Left forelimb (tissue), 1 donor: ENCODE results near the gene NLRC5.

Experiments
- DNase-seq: peaks from one replicate; pipeline ENCODE4 v3.0.0-alpha.2; 2018; ENCODE audit warnings: low spot score

NLRC5 gene

DNA sequence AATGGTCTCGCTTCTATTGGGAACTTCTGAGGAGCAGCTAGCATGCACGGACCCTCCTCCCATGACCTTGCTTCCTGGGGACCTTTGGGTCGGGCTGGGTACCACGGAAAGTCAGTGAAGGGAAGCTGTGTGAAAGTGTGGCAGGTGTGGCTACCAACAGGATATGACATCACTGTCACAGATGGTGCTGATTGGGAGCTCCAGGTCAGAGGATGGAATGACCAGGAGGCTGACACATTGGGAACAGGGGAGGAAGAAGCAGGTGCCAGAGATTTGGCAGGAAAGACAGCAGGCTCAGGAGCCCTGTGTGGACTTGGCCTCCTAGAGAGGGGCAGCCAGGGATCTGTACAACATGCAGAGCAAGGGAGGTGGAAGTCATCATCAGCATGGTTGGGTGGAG is 137.1 kb downstream of the NLRC5 start:
- DNase-seq, result no peak

GRCh38 chr16:57127037-57127763 is 137.8 kb downstream of the NLRC5 start:
- DNase-seq, result no peak

DNA sequence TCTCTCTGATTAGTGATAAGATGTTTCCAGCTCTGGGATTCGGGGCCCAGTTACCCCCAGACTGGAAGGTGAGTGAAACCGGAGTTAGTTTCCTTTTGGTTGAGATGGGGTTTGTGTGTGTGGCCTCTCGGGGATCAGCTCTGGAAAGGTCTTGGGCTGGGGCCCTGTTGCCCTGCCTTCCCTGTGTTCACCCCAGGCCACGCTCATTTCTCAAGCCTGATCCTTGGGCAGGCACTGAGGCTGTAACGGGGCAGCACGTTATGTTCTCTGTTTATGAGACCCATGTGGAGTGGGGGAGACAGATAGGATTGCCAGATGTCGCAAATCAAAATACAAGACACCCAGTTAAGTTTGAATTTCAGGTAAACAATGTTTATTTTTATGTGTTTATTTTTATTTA is 138.5 kb downstream of the NLRC5 start:
- DNase-seq, result no peak

GRCh38 chr16:57128771-57129389 is 139.5 kb downstream of the NLRC5 start:
- DNase-seq, result no peak

DNA sequence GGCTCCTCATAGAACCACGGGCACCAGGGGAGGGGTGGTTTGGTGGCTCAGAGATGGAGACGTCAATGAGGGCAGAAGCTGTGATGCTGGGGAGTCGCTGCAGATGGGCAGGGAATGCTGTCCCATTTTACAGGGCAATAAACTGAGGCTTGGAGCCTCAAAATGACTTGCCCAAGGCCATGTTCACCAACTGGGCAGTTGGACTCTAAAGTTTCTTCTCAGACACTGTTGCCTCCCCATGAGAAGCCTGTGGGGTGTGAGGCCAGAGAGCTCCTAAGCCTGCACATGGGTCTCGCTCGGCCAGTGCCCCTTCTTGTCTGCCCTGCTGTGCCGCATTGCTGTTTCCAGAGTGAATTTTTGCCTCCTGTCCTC is 141.6 kb downstream of the NLRC5 start:
- no peak for DNase-seq

DNA sequence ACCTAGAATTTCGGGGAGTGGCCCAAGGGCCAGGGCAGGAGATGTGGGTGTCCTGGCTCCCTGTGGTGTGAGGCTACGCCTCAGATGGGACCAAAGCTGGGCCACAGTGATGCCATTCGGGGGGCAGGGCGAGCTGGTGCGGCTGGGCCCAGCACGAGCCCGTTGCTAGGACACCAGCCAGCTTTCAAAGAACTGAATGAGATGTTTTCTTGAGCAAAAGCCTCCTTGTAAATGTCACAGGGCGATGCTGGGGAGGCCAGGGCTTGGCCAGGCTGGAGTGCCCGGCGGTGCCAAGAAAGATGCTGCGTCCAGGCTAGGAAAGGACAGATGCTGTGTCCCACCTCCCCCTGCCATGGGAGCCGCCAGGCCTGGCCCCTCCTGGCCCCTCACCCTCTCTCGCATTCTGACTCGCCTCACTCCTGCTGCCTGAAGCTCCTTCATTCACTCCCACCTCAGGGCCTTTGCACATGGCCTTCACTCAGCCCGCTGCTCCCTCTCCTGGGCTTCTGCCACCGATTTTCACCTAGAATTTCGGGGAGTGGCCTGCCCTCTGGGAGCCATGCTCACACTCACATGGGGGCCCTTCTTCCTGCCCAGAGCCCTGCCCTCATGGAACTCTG is 142.1 kb downstream of the NLRC5 start:
- no peak for DNase-seq

DNA sequence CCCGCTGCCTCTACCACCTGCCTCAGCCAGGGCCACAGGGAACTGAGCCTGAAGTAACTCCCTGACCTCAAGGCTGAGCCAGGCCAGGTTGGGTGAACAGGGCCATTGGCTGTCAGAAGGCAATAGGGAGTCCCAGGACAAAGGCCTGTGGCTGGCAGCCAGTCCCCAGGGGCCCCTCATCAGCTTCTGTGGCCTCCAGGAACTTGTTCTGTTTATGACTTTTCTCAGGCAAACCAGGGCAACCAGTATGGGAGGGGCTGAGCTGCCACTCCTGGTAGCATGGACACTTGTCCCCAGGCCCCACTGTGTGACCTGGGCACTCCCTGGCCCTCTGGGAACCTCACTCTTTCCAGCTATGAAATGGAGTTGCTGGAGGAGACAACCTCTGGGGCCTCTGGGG is 143.1 kb downstream of the NLRC5 start:
- no peak for DNase-seq

GRCh38 chr16:57133031-57133430 is 143.7 kb downstream of the NLRC5 start:
- no peak for DNase-seq
